ENCODE measurements around the gene TOMM40. TPM values are rescaled to one million over a fixed set of nuclear protein-coding genes. Genes with fewer than 3 reads are reported as not detected.

The TOMM40 gene
- total RNA-seq = 10 to 100 TPM; 32.6 to 45.7 (median 37.5) TPM

GRCh38 chr19:44891016-44891882 lies at the start of gene TOMM40:
TSS of gene TOMM40 (plus strand) at chr19:44891254. CDS start at chr19:44891416, 162 bp downstream.
- peak; percentile 100 for DNase-seq
- peaks cover 0 to 60% (median 0%) of the 10 kb centered on the region in 3 donors for H3K36me3 ChIP-seq
- H3K4me1 ChIP-seq = peaks cover 0 to 23% (median 8%) of the 10 kb centered on the region in 4 donors
- no peak for TF ChIP-seq CTCF (IDR thresholded peaks at IDR 0.05)
- TF ChIP-seq POLR2A (IDR thresholded peaks at IDR 0.05) = peak; percentile 36 to 45
- H3K9me3 ChIP-seq = no peaks in the 10 kb centered on the region
- peak within 1 kb of the TSS; percentile 87 to 100 (median 95) for H3K4me3 ChIP-seq
- no peaks in the 10 kb centered on the region for H3K27me3 ChIP-seq
- peak within 1 kb of the TSS; percentile 90 to 98 (median 94) for H3K27ac ChIP-seq

- H3K4me3 ChIP-seq = peak overlapping the region in 3 of 4 donors; percentile 58 to 95 (median 88)
- TF ChIP-seq POLR2A (IDR thresholded peaks at IDR 0.05) (no peak), CTCF (IDR thresholded peaks at IDR 0.05) (no peak)
- H3K9me3 ChIP-seq = peaks cover 0 to 5% (median 0%) of the 10 kb centered on the region in 4 donors
- peak overlapping the region; percentile 56 to 97 (median 80) for H3K27ac ChIP-seq
- no peak for DNase-seq
- H3K27me3 ChIP-seq = no peaks in the 10 kb centered on the region
- H3K4me1 ChIP-seq = peaks cover 0 to 38% (median 12%) of the 10 kb centered on the region in 4 donors
- no peaks in the 10 kb centered on the region for H3K36me3 ChIP-seq
Measured at GRCh38 chr19:44845286-44845611, 45.8 kb upstream of the TOMM40 start.

- Histone ChIP-seq H3K27ac (peak within 1 kb of the TSS; percentile 75 to 97 (median 96)), H3K36me3 (no peaks in the 10 kb centered on the region), H3K4me1 (peaks cover 0 to 38% (median 12%) of the 10 kb centered on the region in 4 donors), H3K4me3 (peak within 1 kb of the TSS; percentile 58 to 95 (median 82)), H3K27me3 (no peaks in the 10 kb centered on the region), H3K9me3 (peaks cover 0 to 5% (median 0%) of the 10 kb centered on the region in 4 donors)
- DNase-seq = peak; percentile 85 to 100 (median 99)
- TF ChIP-seq CTCF (IDR thresholded peaks at IDR 0.05) (peak; percentile 10 to 89 (median 74)), POLR2A (IDR thresholded peaks at IDR 0.05) (peak; percentile 88 to 95)
Measured at GRCh38 chr19:44845612-44846454, 45.2 kb upstream of the TOMM40 start, which contains the start of gene NECTIN2. TSS of gene NECTIN2 (plus strand) at chr19:44846297. CDS start at chr19:44846526, 229 bp downstream.

GRCh38 chr19:44846455-44847143 lies 44.5 kb upstream of the TOMM40 start:
- H3K36me3 ChIP-seq = no peaks in the 10 kb centered on the region
- peak overlapping the region; percentile 75 to 97 (median 96) for H3K27ac ChIP-seq
- H3K27me3 ChIP-seq = no peaks in the 10 kb centered on the region
- H3K4me3 ChIP-seq = peak overlapping the region; percentile 58 to 95 (median 82)
- H3K9me3 ChIP-seq = peaks cover 0 to 5% (median 0%) of the 10 kb centered on the region in 4 donors
- DNase-seq = peak in 1 of 3 donors; percentile 52
- peaks cover 0 to 38% (median 12%) of the 10 kb centered on the region in 4 donors for H3K4me1 ChIP-seq
- TF ChIP-seq CTCF (IDR thresholded peaks at IDR 0.05) (no peak), POLR2A (IDR thresholded peaks at IDR 0.05) (no peak)

Data from Peyer's patch (tissue), 4 donors.